H1 (cell line): ENCODE measurements around the gene DAPK1. TPM values are rescaled to one million over a fixed set of nuclear protein-coding genes. Genes with fewer than 3 reads are reported as not detected.

ENCODE experiments used
- ASH2L ChIP-seq: fragments of 200-600, 300-600 bp; sonication (generic); IDR thresholded peaks from one replicate; pipeline ENCODE4 v1.7.1; 2017; ENCODE audit warnings: low read length
- E2F6 ChIP-seq: IDR thresholded peaks from 2 replicates; pipeline ENCODE4 v1.6.1; 2012; ENCODE audit warnings: inconsistent platforms
- EGR1 ChIP-seq: IDR thresholded peaks from 2 replicates; pipeline ENCODE4 v1.6.1; 2011; ENCODE audit warnings: low read depth, low read length, borderline replicate concordance
- KDM4A ChIP-seq: IDR thresholded peaks from one replicate; pipeline ENCODE4 v1.7.1; 2012; ENCODE audit warnings: low read depth, mild to moderate bottlenecking, moderate library complexity, low read length, inconsistent platforms; ENCODE audit not compliant: severe bottlenecking
- RXRA ChIP-seq: IDR thresholded peaks from 2 replicates; pipeline ENCODE4 v1.6.1; 2011; ENCODE audit warnings: low read depth, mild to moderate bottlenecking, low read length, moderate library complexity; ENCODE audit not compliant: insufficient read depth
- SP1 ChIP-seq: IDR thresholded peaks from 2 replicates; pipeline ENCODE4 v1.6.1; 2011; ENCODE audit warnings: low read depth, low read length
- USF2 ChIP-seq: IDR thresholded peaks from 2 replicates; pipeline ENCODE4 v1.6.1; 2011; ENCODE audit warnings: low read length, improper control_type of control experiment
- polyA plus RNA-seq, 7 experiments: library from polyadenylated mRNA; depleted of rRNA in 3 of 7; stranded (reverse) in 5 of 7; unstranded in 2 of 7; fragments of >200 nt in 5 of 7; fragments of 200-250 nt in 2 of 7; gene quantifications; 1 replicate in 5 of 7; 2 replicates in 1 of 7; 4 replicates in 1 of 7; pipeline versions ENCODE4 v1.2.1 to v1.2.3, GENCODE V29; 2011 to 2013; ENCODE audit warnings: missing spikeins in 2 of 7, mixed read lengths in 2 of 7
- total RNA-seq: library from RNA; stranded (reverse); fragmentation: NEBNext Ultra II Directional; extraction: Animal tissue kit (Norgen Biotek cat#: 25700); gene quantifications from 2 replicates; pipeline ENCODE4 v1.2.1, GENCODE V29; 2021

DAPK1 gene
- total and polyA plus RNA-seq, 2 of the 8 experiments (the other 6 are each of a cell fraction or from before 2014, with no cell fraction given): 62.4 to 131 TPM

DNA sequence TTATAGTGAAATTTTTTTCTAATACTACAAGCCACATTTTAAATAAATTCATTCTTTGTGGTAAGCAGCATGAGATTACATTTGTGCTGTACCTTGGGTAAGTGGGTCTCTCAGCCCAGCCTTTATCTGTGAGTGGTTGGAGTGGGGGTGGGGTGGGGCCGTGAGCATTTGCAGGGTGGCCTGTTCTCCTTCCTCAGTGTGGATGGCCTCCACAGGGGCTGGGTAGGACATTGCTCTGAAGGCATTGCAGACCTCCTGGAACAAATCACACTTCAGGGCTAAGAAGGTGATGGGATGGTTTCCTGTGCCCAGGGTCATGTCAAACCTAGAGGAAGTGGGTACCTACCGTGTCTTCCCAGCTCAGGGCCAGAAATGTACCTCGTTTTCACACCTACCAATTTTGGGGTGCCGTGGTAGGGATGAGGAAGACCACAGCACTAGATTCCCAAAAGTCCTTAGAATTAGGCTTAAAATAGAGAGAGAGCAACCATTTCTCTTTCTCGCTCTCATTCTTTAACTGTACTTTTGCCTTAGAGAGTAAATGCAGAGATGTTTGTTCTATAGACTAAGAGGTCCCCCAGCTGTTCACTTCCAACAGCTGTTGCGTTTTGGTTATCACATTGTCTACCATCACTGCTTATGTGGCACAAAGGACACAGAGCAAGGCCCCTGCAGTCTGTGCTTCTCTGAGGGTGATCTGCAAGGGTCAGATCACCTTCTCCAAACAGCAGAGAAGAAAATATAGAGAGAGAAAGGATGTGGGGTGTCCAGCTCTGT is 144.9 kb downstream of the DAPK1 start (continued):
- TF ChIP-seq USF2 (no peak), ASH2L (no peak), EGR1 (no peak), RXRA (no peak), KDM4A (no peak), SP1 (no peak), E2F6 (no peak)
- TF ChIP-seq, all 59 proteins: peak for 0
